B cell (primary cell): ENCODE measurements around the gene ZMYND8.
"Not testable (repeated sequence)": the region's sequence is repeated elsewhere in the genome, so short reads cannot be mapped to it uniquely, and the experiment has no call there.

Source experiments
- CTCF ChIP-seq: fragments of 200-600 bp; IDR thresholded peaks from one replicate; pipeline ENCODE4 v1.8.0; 2022; ENCODE audit warnings: antibody characterized with exemption, mild to moderate bottlenecking
- EZH2 ChIP-seq: IDR thresholded peaks from 2 replicates; pipeline ENCODE4 v1.6.1; 2012; ENCODE audit warnings: borderline replicate concordance, low read depth, mild to moderate bottlenecking, moderate library complexity, low read length; ENCODE audit not compliant: insufficient read depth, poor library complexity, severe bottlenecking

- TF ChIP-seq CTCF, EZH2: not testable (repeated sequence)
Observed at GRCh38 chr20:47260540-47261126, 95.9 kb downstream of the ZMYND8 start.
